Measurements from ENCODE around the gene RAB20. TPM values are rescaled to one million over a fixed set of nuclear protein-coding genes. Genes with fewer than 3 reads are reported as not detected.

RAB20 gene
- total and polyA plus RNA-seq, 2 experiments from 2014 or later = 2.7 to 6.4 TPM

DNA sequence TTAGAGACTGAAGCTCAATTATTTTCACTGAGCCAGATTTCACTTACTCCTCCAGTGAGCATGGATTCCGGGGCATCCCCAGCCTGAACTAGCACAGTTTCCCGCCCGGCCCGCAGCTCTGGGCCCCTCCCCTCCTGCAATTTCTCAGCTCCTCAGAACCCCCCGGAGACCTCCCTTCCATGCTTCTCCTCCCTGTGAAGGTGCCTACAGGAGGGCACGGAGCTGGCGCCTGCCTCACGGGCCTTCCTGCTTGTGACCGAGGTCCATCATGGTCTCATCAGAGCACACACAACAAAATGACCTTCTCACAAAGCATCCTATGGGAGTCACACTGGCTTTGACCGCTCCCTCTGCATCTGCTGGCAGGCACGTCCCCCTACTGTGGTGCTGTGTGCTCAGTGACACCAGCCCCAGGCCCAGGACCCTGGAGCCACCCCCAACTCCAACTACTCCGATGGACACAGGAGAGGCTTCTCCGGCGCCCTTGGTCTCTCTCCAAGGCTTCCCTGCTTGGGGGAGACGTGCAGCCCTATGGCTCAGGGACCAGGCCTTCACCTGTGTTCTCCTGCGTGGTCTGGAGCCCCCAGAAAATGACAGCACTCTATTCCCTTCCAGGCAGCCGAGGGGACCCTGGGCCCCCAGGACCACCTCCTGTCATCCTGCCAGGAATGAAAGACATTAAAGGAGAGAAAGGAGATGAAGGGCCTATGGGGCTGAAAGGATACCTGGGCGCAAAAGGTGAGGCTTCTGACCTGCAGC, 77.1 kb downstream of the RAB20 start:
- no peak for DNase-seq
- H3K9me3 ChIP-seq (ENCODE audit: low read depth) = no peaks in the 10 kb centered on the region
- no peaks in the 10 kb centered on the region for H3K27me3 ChIP-seq (replicated peaks; ENCODE audit: insufficient read depth)
- in situ Hi-C loops (cut with MboI) = no loop called here
- H2AFZ ChIP-seq = no peak overlapping the region
- H3K79me2 ChIP-seq (ENCODE audit: insufficient read depth) = no peaks in the 10 kb centered on the region
- H3K36me3 ChIP-seq (ENCODE audit: low read depth) = no peaks in the 10 kb centered on the region
- no peak overlapping the region for H3K27ac ChIP-seq
- no peaks in the 10 kb centered on the region for H3F3A ChIP-seq (ENCODE audit: insufficient read depth)
- H3K9me2 ChIP-seq (ENCODE audit: insufficient read depth) = no peaks in the 10 kb centered on the region
- no peak overlapping the region for H3K4me3 ChIP-seq
- TF ChIP-seq EZH2 (IDR thresholded peaks at IDR 0.05; ENCODE audit: insufficient read depth, poor library complexity, severe bottlenecking) (no peak), EZH2phosphoT487 (IDR thresholded peaks at IDR 0.05; ENCODE audit: insufficient read depth, low read depth) (no peak)
- no peak overlapping the region for H3K9ac ChIP-seq
- no peaks in the 10 kb centered on the region for H3K4me1 ChIP-seq (ENCODE audit: insufficient read depth)
- WGBS, 2 experiments (ENCODE audit: low coverage in 1 of 2, low lambda C conversion rate in 2 of 2, missing lambda C conversion rate in 2 of 2) = 85 to 86% methylated on average over 14 to 18 of the region's 18 CpGs
- H3K4me2 ChIP-seq (ENCODE audit: unreplicated experiment) = no peak overlapping the region
- H4K20me1 ChIP-seq (ENCODE audit: insufficient read depth) = no peaks in the 10 kb centered on the region

GRCh38 chr13:110483386-110483968, 78.0 kb downstream of the RAB20 start:
- H3F3A ChIP-seq (ENCODE audit: insufficient read depth) = no peaks in the 10 kb centered on the region
- no peak overlapping the region for H3K4me2 ChIP-seq (ENCODE audit: unreplicated experiment)
- WGBS, 2 experiments (ENCODE audit: low coverage in 1 of 2, low lambda C conversion rate in 2 of 2, missing lambda C conversion rate in 2 of 2) = 78 to 84% methylated on average over 13 of the region's 13 CpGs
- H3K9me2 ChIP-seq (ENCODE audit: insufficient read depth) = no peaks in the 10 kb centered on the region
- no peaks in the 10 kb centered on the region for H3K36me3 ChIP-seq (ENCODE audit: low read depth)
- H3K9me3 ChIP-seq (ENCODE audit: low read depth) = no peaks in the 10 kb centered on the region
- no peak overlapping the region for H3K27ac ChIP-seq
- H3K4me3 ChIP-seq = no peak overlapping the region
- no peaks in the 10 kb centered on the region for H4K20me1 ChIP-seq (ENCODE audit: insufficient read depth)
- H2AFZ ChIP-seq = no peak overlapping the region
- no peaks in the 10 kb centered on the region for H3K27me3 ChIP-seq (replicated peaks; ENCODE audit: insufficient read depth)
- no peak for DNase-seq
- in situ Hi-C loops (cut with MboI) = no loop called here
- H3K9ac ChIP-seq = no peak overlapping the region
- TF ChIP-seq EZH2 (IDR thresholded peaks at IDR 0.05; ENCODE audit: insufficient read depth, poor library complexity, severe bottlenecking) = no peak
- no peak for TF ChIP-seq EZH2phosphoT487 (IDR thresholded peaks at IDR 0.05; ENCODE audit: insufficient read depth, low read depth)
- no peaks in the 10 kb centered on the region for H3K4me1 ChIP-seq (ENCODE audit: insufficient read depth)
- no peaks in the 10 kb centered on the region for H3K79me2 ChIP-seq (ENCODE audit: insufficient read depth)

GRCh38 chr13:110480161-110480560, 81.4 kb downstream of the RAB20 start:
- no peak overlapping the region for H3K4me3 ChIP-seq
- no peak overlapping the region for H3K27ac ChIP-seq
- in situ Hi-C loops (cut with MboI) = no loop called here
- 72 to 74% methylated on average over 5 of the region's 5 CpGs for WGBS, 2 experiments (ENCODE audit: low coverage in 1 of 2, low lambda C conversion rate in 2 of 2, missing lambda C conversion rate in 2 of 2)
- H3K36me3 ChIP-seq (ENCODE audit: low read depth) = peaks cover 3% of the 10 kb centered on the region; the same call in 1 of the 2 replicates
- no peaks in the 10 kb centered on the region for H3K9me3 ChIP-seq (ENCODE audit: low read depth)
- no peaks in the 10 kb centered on the region for H3F3A ChIP-seq (ENCODE audit: insufficient read depth)
- no peak overlapping the region for H2AFZ ChIP-seq
- no peak overlapping the region for H3K4me2 ChIP-seq (ENCODE audit: unreplicated experiment)
- no peak overlapping the region for H3K9ac ChIP-seq
- no peaks in the 10 kb centered on the region for H3K79me2 ChIP-seq (ENCODE audit: insufficient read depth)
- no peak for TF ChIP-seq EZH2 (IDR thresholded peaks at IDR 0.05; ENCODE audit: insufficient read depth, poor library complexity, severe bottlenecking)
- no peak for TF ChIP-seq EZH2phosphoT487 (IDR thresholded peaks at IDR 0.05; ENCODE audit: insufficient read depth, low read depth)
- no peaks in the 10 kb centered on the region for H4K20me1 ChIP-seq (ENCODE audit: insufficient read depth)
- no peaks in the 10 kb centered on the region for H3K9me2 ChIP-seq (ENCODE audit: insufficient read depth)
- H3K27me3 ChIP-seq (replicated peaks; ENCODE audit: insufficient read depth) = no peaks in the 10 kb centered on the region
- DNase-seq = no peak
- no peaks in the 10 kb centered on the region for H3K4me1 ChIP-seq (ENCODE audit: insufficient read depth)

DNA sequence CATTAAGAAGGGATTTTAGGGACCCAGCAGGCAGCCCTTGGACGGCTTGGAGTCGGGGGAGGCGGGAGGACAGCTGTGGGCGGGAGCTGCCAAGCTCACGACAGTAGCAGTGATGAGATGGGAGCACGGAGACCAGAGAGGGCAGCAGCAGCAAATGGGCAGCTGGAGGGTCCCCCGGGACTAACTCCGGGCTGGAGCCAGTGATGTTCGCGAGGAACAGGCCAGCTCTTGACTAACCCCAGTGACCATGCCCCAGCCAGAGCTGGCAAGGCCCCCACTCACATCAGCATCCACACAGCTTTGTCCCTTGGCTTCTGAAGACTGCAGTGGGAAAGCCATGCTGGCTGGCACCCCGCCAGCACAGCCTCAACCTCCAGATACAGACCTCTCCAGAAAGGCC, 81.9 kb downstream of the RAB20 start:
- Histone ChIP-seq H3K9ac (no peak overlapping the region), H3K79me2 (ENCODE audit: insufficient read depth) (no peaks in the 10 kb centered on the region), H3K9me3 (ENCODE audit: low read depth) (no peaks in the 10 kb centered on the region), H3K4me1 (ENCODE audit: insufficient read depth) (no peaks in the 10 kb centered on the region), H3F3A (ENCODE audit: insufficient read depth) (no peaks in the 10 kb centered on the region), H3K4me3 (no peak overlapping the region), H3K9me2 (ENCODE audit: insufficient read depth) (no peaks in the 10 kb centered on the region), H4K20me1 (ENCODE audit: insufficient read depth) (no peaks in the 10 kb centered on the region), H3K27ac (no peak overlapping the region), H3K4me2 (ENCODE audit: unreplicated experiment) (no peak overlapping the region), H3K36me3 (ENCODE audit: low read depth) (peaks cover 3% of the 10 kb centered on the region; the same call in 1 of the 2 replicates), H3K27me3 (replicated peaks; ENCODE audit: insufficient read depth) (no peaks in the 10 kb centered on the region), H2AFZ (no peak overlapping the region)
- no peak for DNase-seq
- no peak for TF ChIP-seq EZH2 (IDR thresholded peaks at IDR 0.05; ENCODE audit: insufficient read depth, poor library complexity, severe bottlenecking)
- no peak for TF ChIP-seq EZH2phosphoT487 (IDR thresholded peaks at IDR 0.05; ENCODE audit: insufficient read depth, low read depth)
- in situ Hi-C loops (cut with MboI) = no loop called here
- 86 to 87% methylated on average over 11 of the region's 11 CpGs for WGBS, 2 experiments (ENCODE audit: low coverage in 1 of 2, low lambda C conversion rate in 2 of 2, missing lambda C conversion rate in 2 of 2)
